Measurements from ENCODE around the gene DLX6.

Gene DLX6

DNA sequence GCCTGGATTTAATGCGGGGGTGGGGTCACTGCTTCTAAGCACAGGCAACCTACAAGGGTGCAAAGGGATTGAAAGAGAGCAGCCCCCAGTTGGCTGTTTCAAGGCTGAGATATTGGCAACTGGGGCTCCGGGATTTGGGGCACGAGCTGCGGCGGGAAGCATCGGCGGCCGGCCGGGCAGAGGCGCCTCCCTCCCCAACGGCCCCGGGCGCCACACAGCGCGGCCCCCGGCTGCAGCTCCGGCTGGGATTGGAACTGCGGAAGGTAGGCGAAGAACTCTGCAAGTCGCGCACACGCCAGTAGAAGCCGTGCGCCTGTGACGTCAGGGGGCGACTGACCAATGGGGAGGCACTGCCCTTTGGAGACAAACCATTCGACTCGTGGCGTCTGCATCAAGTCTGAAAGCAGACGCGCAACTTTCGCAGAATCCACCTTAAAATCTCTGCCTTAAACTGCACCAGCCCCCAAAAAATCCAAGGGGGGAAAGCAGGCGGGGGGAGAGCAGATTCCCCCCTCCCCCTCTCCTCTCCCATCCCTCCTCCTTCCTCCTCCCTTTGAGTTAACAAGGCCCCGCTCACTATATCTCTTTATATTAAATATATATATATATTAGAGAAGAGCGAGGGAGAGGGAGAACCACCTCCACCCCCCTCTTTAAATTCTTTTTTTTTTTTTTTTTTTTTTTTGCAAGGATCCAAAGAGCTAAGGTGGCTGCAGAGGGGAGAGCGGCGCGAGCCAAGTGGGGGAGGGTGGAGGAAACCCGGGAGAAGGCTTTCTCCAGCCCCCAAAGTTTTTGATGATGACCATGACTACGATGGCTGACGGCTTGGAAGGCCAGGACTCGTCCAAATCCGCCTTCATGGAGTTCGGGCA, at the start of gene DLX6:
Gene DLX6, plus strand, starts transcription at position 371 of the 872 bp plus-strand sequence. Its CDS starts 425 bp downstream, at position 796.
- DNase-seq (ENCODE audit: low spot score) (no peak), FAIRE-seq (no peak)

GRCh38 chr7:96959135-96959534, 46.2 kb upstream of the DLX6 start:
- DNase-seq (ENCODE audit: low spot score): no peak
- no peak for FAIRE-seq

DNA sequence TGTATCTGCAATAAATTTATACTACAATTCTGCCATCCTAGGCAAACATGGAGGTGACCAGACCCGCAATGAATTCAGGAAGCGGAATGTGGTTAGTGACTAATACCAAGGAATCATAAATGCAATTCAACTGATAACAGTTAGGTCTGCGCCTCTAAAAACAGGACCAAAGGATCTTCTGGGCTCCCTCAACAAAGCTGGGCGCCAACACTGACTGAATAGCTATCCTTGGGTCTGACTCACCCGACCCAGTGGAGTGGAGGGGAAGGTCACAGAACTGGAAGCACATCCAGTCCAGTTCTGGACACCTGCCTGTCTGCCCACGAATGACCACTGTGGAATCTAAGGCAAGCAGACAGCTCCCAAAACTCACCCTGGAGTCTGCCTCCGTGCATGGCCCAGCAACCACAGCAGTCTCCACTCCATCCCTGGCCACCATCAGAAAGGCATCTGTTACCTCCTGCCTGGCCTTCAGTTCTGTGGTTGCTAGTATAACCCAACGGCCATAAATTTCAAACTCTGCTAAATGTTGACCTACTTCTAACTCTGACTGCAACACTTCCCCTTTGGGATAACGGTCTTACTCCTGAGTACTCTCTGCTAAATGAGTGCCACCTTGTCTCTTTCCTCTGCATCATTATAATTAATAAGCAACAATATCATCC, 43.0 kb upstream of the DLX6 start:
- no peak for FAIRE-seq
- peak; percentile 55 for DNase-seq (ENCODE audit: low spot score)

- FAIRE-seq: no peak
- no peak for DNase-seq (ENCODE audit: low spot score)
Observed at GRCh38 chr7:96968981-96969380, 36.4 kb upstream of the DLX6 start.

DNA sequence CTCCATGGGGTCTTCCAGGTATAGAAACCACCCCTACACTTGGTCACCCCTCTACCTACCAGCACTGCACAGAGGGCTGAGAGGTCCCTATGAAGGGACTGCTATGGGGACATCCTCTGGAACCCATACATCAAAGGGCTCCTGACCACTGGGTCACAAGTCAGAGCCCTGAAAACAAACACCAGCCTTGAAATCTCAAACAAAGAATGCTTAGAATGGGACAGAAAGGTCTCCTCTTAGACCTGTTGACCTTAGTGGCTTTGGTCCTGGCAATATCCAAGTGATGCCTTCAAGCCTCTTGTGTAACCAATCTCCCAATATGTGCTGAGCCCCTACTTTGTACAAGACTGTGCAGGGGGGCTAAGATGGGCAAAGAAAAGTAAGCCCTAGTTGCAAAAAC, 34.6 kb upstream of the DLX6 start:
- no peak for FAIRE-seq
- no peak for DNase-seq (ENCODE audit: low spot score)

DNA sequence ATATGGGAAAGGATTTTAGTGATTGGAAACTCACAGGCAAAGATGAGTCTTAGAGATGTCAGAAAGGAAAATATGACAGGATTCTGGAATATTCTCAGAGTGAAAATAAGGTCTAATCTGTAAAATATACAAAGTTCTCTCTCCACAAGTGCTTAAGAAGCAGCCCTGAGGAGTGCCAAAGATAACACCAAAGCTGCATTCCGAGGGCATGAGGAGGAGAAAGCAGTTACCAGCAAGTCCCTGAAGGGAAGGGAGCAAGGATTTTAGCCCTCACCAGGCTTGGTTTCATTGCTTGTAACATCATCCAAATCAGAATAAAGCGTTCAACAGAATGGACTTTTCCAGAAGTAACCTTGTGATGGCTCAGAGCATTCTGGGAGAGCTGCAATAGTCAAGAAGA, 31.4 kb upstream of the DLX6 start:
- FAIRE-seq: no peak
- no peak for DNase-seq (ENCODE audit: low spot score)

GRCh38 chr7:96976106-96976505, 29.2 kb upstream of the DLX6 start:
- no peak for FAIRE-seq
- no peak for DNase-seq (ENCODE audit: low spot score)

DNA sequence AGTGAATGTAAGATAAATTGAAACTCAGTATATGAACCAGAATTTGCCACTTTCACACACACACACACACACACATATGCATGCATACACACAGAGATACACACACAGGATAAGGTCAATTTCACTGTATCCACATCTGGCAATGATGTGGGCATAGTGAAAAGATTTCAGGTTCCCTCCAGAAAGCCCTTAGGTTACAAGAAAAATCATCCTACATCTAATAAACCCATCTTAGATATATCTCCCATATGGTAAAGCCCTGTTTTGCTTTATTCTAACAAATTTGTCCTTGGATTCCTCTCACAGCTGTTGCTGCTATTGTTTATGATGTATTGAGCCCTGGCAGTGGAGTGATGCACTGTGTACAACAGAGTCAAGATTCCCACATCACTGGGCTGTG, 27.9 kb upstream of the DLX6 start:
- no peak for FAIRE-seq
- DNase-seq (ENCODE audit: low spot score): no peak

DNA sequence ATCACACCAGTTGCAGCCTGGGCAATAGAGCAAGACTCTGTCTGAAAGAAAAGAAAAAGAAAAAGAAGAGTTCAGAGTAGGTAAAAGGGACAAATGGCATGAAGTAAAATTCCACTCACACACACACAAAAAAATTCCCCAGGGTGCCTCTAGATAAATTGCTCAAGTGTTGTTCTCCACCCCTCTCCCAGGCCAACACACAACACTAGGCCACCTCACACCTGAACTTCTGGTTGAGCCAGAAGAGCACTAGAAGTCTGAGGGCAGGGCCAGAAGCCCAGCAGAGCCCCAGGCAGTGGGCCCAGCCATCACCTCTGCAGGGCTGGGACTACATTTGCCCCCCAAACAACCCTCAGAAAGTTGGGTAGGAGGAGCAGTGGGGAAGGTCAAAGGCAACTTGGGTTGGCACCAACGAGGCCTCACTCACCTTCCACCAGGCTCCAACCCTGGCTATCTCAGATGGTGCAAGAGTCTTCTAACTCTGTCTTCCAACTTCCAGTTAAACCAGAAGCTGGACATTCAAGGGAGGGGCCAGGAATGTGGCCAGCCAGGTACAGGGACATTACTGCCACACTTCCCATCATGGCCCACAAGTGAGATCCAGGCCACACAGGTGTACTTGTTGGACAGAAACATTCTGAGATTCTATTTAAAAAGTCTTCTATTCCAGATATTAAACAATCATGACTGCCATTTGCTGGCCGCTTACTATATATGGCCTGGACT, 25.6 kb upstream of the DLX6 start:
- no peak for DNase-seq (ENCODE audit: low spot score)
- no peak for FAIRE-seq

- peak; percentile 9 for FAIRE-seq
- peak; percentile 26 for DNase-seq (ENCODE audit: low spot score)
Observed at GRCh38 chr7:96982586-96982985, 22.8 kb upstream of the DLX6 start.

GRCh38 chr7:96985992-96986391, 19.4 kb upstream of the DLX6 start:
- no peak for FAIRE-seq
- DNase-seq (ENCODE audit: low spot score): no peak

GRCh38 chr7:96986901-96987300, 18.5 kb upstream of the DLX6 start:
- FAIRE-seq: no peak
- no peak for DNase-seq (ENCODE audit: low spot score)

DNA sequence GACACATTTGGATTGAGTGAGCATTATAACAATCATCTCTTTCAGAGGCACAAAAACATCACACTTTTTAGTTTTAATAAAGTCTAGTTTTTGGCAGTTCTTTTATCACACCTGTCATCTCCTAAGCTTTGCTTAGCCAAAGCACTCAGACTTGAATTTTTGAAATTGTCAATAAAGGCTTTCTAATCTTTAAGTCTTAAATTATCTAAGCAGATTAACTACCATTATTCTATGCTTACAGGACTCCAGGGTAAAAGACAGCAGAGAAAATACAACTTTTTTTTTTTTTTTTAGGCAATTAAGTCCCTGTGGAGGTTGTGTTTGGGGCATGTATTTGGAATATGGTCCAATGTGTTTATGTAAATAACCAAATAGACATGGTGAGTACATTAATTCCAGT, 17.6 kb upstream of the DLX6 start:
- DNase-seq (ENCODE audit: low spot score) (no peak), FAIRE-seq (no peak)

DNA sequence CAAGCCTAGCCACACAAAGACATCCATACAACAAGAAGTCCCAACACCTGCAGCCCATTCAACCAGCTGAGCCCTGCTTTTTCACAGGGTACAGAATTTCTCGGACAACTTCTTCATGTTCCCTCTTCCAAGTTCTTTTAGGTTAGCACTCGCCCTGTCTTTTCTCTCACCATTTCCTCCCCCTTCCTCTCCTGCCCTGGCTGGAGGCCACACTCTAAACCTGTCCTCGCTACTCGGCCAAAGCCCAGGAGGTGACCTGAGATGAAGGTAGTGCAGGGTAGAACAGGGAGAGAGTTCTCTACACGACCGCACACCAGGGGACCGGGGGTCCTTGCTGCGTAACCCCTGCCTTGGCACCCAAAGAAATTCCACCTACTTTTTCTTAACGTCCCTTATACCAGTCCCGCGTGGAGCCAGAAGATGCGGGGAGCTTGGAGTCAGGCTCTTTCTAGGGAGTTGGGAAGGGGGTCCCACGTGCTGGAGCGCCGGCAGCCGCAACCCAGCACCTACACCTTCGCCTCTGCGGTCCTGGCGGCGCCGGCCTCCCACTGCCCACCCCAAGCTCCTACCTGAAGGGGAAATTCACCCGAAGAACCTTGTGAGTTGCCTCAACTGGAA, 16.0 kb upstream of the DLX6 start:
- DNase-seq (ENCODE audit: low spot score) (no peak), FAIRE-seq (no peak)

DNA sequence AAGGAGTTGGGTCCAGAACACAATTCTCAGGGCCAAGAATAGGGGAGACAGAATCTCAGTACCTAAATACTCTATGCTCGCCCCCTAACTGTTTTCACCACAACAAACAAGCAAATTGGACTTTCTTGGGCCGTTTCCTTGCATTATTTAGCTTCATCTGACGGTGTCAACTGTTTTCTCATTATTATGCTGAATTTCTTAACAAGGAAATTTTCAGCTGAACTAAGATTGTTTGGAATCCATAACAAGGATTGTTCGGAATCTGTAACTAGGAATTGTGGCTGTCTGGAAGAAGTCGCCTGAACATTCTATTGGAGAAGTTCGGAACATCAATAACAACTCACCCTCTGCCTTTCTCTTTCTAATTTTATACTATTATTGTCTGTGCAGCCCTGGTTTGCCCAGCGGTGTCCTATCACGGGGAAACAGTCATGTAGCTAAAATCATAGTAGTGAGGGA, 15.5 kb upstream of the DLX6 start:
- FAIRE-seq (no peak), DNase-seq (ENCODE audit: low spot score) (no peak)

DNA sequence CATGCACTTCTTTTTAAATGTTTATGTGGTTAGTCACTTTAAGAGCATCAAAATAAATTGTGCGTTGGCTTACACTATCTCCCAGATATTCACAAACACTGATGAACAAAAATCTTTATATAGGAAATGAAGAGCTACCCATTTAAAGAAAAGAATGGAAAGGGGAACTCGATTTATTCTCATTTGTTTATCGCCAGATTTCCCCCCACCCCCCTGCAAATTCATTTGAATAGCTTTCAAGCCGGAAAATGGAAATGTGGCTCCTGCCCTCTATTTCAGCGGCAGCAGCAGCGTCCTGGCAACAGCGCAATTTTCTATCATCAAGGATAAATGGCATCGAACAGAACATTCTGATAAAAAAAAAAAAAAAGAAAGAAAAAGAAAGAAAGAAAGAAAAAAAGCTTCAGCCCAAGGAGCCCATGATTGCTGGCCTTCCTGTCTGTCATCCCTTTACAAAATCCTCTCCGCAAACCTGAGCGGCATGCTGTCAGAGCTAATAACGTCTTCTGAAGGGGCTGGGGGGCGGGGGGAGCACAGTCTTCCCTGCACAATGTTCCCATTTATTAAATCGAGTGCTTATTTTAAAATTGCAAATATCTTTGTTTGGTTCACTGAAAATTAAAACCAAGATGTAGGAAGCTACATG, 13.7 kb upstream of the DLX6 start:
- DNase-seq (ENCODE audit: low spot score) (no peak), FAIRE-seq (no peak)

DNA sequence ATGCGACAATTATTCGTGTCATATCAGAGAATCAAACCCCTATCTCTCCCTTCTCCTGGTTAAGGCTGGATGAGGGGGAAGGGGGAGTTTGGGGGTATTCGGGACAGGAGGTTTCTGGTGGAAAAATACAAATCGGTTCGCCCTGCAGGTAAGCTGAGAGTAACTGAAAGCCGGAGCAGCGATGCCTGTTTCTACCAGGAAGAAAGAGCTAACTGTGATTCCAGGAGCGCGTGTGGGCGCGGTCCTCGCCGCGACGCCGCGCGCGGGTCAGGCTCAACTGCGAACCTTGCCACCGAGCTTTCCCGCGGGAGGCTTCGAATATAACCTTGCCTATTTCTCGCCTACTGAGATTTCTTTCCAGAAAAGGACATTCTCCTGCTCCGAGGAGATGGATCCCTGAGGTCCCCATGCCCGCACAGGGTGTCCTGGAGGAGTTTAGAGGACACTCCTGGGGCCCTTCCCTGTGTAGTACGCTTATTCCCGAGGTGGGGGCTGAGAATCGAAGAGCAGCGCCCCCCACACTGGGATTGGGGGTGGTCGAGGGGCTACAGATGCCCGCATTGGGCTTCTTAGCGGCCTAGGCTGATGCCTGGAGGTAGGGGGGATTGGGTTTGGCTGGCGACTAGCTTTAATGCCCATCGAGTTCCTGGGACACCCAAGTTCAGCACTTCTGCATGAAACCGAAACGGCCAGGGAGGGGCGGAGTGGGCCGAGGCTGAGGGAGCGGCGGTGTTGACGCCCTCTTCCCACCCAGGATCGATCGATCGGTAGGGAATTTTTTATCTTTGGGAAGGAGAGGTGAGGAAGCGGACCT, 13.0 kb upstream of the DLX6 start:
- no peak for FAIRE-seq
- no peak for DNase-seq (ENCODE audit: low spot score)

- DNase-seq (ENCODE audit: low spot score) (no peak), FAIRE-seq (no peak)
Observed at GRCh38 chr7:96993094-96993865, 12.1 kb upstream of the DLX6 start.

DNA sequence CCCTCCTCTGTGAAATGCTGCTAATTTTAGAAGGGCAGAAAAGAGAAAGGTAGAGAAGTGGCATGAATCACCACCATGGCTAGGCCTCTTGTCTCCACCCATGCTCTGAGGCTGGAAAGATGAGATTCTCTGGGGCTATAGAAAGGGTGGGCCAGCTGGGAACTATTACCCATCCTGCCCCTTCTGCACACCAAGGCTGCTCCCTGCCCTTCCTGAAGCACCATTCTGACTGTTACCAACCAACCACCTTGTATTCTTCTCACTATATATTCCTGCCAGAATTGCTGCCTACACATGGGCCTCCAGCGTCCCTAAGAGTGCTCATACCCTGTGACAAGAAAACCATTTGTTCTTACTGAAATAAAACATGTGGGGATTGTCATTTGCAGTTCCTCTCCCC, 11.4 kb upstream of the DLX6 start:
- no peak for DNase-seq (ENCODE audit: low spot score)
- FAIRE-seq: no peak
